Transverse colon (tissue), 3 donors: ENCODE data around the gene TIMELESS.

Experiments used
- CTCF ChIP-seq, 5 experiments: fragments of 200-600 bp in 3 of 5; fragments of 450-650 bp in 2 of 5; sonication (generic) in 3 of 5; IDR thresholded peaks; 1 replicate in 2 of 5; 2 replicates in 3 of 5; pipeline ENCODE4 v1.5.1; 2016 to 2017; ENCODE audit warnings: antibody characterized with exemption in 5 of 5, inconsistent platforms in 3 of 5, mild to moderate bottlenecking in 2 of 5, moderate library complexity in 1 of 5
- POLR2A ChIP-seq: fragments of 450-650 bp; IDR thresholded peaks from one replicate; pipeline ENCODE4 v1.6.1; 2016; ENCODE audit warnings: antibody characterized with exemption, mild to moderate bottlenecking, moderate library complexity

- TF ChIP-seq CTCF (IDR thresholded peaks at IDR 0.05) (no peak), POLR2A (no peak)
Observed at GRCh38 chr12:56454557-56454956, 5.3 kb upstream of the TIMELESS start, which contains the start of gene MIP.
